Adrenal gland (tissue), 5 donors: ENCODE measurements around the gene ARPC5.
"Not testable (repeated sequence)": the region's sequence is repeated elsewhere in the genome, so short reads cannot be mapped to it uniquely, and the experiment has no call there.

Experiments
- POLR2A ChIP-seq, 2 donors: fragments of 450-650 bp; IDR thresholded peaks; one replicate each; pipeline ENCODE4 v1.6.1; 2017; ENCODE audit warnings: antibody characterized with exemption in 2 of 2, mild to moderate bottlenecking in 2 of 2, moderate library complexity in 1 of 2
- TF ChIP-seq, protein P1 (sequence below), 6 experiments: fragments of 450-650 bp in 4 of 6; fragments of 200-600 bp in 2 of 6; sonication (generic) in 1 of 6; IDR thresholded peaks; 1 replicate in 5 of 6; 2 replicates in 1 of 6; pipeline versions ENCODE4 v1.5.1 to v1.8.0; 2016 to 2021; ENCODE audit warnings: antibody characterized with exemption in 6 of 6, mild to moderate bottlenecking in 2 of 6, moderate library complexity in 1 of 6
- donor health status: DM: no; HTN: no; CAD: no.

DNA sequence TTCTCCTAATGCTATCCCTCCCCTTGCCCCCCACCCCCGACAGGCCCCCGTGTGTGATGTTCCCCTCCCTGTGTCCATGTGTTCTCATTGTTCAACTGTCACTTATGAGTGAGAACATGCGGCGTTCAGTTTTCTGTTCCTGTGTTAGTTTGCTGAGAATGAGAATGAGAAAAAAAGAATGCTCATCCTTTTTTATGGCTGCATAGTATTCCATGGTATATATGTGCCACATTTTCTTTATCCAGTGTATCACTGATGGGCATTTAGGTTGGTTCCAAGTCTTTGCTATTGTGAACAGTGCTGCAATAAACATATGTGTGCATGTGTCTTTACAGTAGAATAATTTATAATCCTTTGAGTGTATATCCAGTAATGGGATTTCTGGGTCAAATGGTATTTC lies 43.8 kb upstream of the ARPC5 start:
- TF ChIP-seq, protein P1, sequence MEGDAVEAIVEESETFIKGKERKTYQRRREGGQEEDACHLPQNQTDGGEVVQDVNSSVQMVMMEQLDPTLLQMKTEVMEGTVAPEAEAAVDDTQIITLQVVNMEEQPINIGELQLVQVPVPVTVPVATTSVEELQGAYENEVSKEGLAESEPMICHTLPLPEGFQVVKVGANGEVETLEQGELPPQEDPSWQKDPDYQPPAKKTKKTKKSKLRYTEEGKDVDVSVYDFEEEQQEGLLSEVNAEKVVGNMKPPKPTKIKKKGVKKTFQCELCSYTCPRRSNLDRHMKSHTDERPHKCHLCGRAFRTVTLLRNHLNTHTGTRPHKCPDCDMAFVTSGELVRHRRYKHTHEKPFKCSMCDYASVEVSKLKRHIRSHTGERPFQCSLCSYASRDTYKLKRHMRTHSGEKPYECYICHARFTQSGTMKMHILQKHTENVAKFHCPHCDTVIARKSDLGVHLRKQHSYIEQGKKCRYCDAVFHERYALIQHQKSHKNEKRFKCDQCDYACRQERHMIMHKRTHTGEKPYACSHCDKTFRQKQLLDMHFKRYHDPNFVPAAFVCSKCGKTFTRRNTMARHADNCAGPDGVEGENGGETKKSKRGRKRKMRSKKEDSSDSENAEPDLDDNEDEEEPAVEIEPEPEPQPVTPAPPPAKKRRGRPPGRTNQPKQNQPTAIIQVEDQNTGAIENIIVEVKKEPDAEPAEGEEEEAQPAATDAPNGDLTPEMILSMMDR (IDR thresholded peaks at IDR 0.05), result not testable (repeated sequence)
- not testable (repeated sequence) for TF ChIP-seq POLR2A (IDR thresholded peaks at IDR 0.05)
